ENCODE measurements around the gene RASA4.
"Not testable (repeated sequence)": the region's sequence is repeated elsewhere in the genome, so short reads cannot be mapped to it uniquely, and the experiment has no call there.

GRCh38 chr7:102545288-102545687, 71.3 kb downstream of the RASA4 start:
- not testable (repeated sequence) for TF ChIP-seq CTCF (IDR thresholded peaks at IDR 0.05); ZFX (IDR thresholded peaks at IDR 0.05; ENCODE audit: borderline replicate concordance)

Data from 22Rv1 (cell line).